Upper lobe of left lung (tissue), 6 donors: ENCODE measurements around the gene CHRDL1. TPM values are rescaled to one million over a fixed set of nuclear protein-coding genes. Genes with fewer than 3 reads are reported as not detected.
A peak's percentile ranks its signal among the peaks of the same experiment; 100 is the strongest.

Experiments
- ATAC-seq, 2 donors: fragments of 200-7000 bp; cut with Tn5 transposase; one replicate each; pipeline ENCODE4 v1.9.1; 2022; ENCODE audit warnings: mild to moderate bottlenecking in 2 of 2, moderate library complexity in 2 of 2; ENCODE audit not compliant: low FRiP score in 2 of 2
- DNase-seq, 2 donors: peaks; one replicate each; pipeline ENCODE4 v3.0.0-alpha.2; 2019 to 2020
- H3K27ac ChIP-seq, 4 donors: fragments of 200-600 bp; sonication (generic); one replicate each; pipeline ENCODE4 v1.5.1; 2016 to 2019
- H3K27me3 ChIP-seq, 4 donors: fragments of 200-600 bp; sonication (generic); one replicate each; pipeline ENCODE4 v1.5.1; 2017 to 2019
- H3K36me3 ChIP-seq, 4 donors: fragments of 200-600 bp; sonication (generic); one replicate each; pipeline ENCODE4 v1.5.1; 2016 to 2019
- H3K4me1 ChIP-seq, 4 donors: fragments of 200-600 bp; sonication (generic); one replicate each; pipeline ENCODE4 v1.5.1; 2018 to 2019
- H3K4me3 ChIP-seq, 4 donors: fragments of 200-600 bp; sonication (generic); one replicate each; pipeline ENCODE4 v1.5.1; 2017 to 2019; ENCODE audit warnings: mild to moderate bottlenecking in 2 of 4, moderate library complexity in 1 of 4
- H3K9me3 ChIP-seq, 4 donors: fragments of 200-600 bp; sonication (generic); one replicate each; pipeline ENCODE4 v1.5.1; 2018 to 2019
- EP300 ChIP-seq, 4 donors: sonication (generic); formaldehyde crosslinking; IDR thresholded peaks; one replicate each; pipeline ENCODE4 v1.5.1; 2017; ENCODE audit warnings: antibody characterized with exemption in 4 of 4, control low read depth in 2 of 4
- POLR2A ChIP-seq, 4 donors: fragments of 450-650 bp; IDR thresholded peaks; one replicate each; pipeline ENCODE4 v1.5.1; 2016 to 2017; ENCODE audit warnings: antibody characterized with exemption in 4 of 4, mild to moderate bottlenecking in 2 of 4
- POLR2AphosphoS5 ChIP-seq, 2 donors: sonication (generic); formaldehyde crosslinking; IDR thresholded peaks; one replicate each; pipeline ENCODE4 v1.5.1; 2017; ENCODE audit warnings: antibody characterized with exemption in 2 of 2
- WGBS, 2 donors: methylation state at CpG; one replicate each; pipeline ENCODE4 v1.1.5; 2017 to 2018; 5-methylcytosine and 5-hydroxymethylcytosine counted together
- total RNA-seq, 6 donors: library from RNA; depleted of rRNA in 4 of 6; stranded (reverse); fragments of >200 nt in 4 of 6; gene quantifications; one replicate each; pipeline versions ENCODE4 v1.1.0 to v1.2.1, GENCODE V29; 2016 to 2021
- TF ChIP-seq, protein P1 (sequence below), 6 experiments: fragments of 450-650 bp in 4 of 6; fragments of 200-600 bp in 2 of 6; sonication (generic) in 2 of 6; IDR thresholded peaks; one replicate each; pipeline ENCODE4 v1.5.1; 2016 to 2019; ENCODE audit warnings: antibody characterized with exemption in 6 of 6
- donor health status: DM: no; HTN: no; CAD: no; lungs with moderate emphysema.
- donor health status: DM: no; HTN: yes; CAD: no; lungs with severe emphysema.

The CHRDL1 gene
- total RNA-seq, 6 donors from 2014 or later: 23.0 to 68.7 (median 44.3) TPM

DNA sequence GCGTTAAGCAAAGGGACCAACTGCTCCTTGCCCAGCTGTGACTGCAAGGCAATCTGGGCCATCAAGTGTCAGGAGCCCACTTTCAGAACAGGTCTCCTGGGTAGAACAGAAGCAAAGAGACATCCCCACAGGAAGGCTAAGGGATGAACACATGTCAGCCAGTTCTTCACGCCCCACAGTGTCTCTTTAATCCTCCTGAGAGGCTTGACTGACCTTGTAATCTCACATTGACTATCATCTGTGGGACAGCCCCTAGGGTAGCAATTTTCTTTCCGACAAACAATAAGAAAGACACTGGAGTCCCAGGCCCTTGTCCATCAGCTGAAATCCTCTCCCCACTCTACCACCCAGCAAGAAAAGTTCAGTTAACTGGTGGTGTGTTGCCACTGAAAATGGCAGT is 1.0 kb downstream of the CHRDL1 start:
- DNase-seq (no peak), ATAC-seq (no peak)
- 50 to 68% methylated on average over 1 to 3 of the region's 3 CpGs for WGBS, 2 donors
- Histone ChIP-seq H3K9me3 (no peaks in the 10 kb centered on the region), H3K4me3 (peak overlapping the region in 2 of 4 donors; percentile 41 to 43), H3K36me3 (no peaks in the 10 kb centered on the region), H3K27me3 (peaks cover 0 to 4% (median 0%) of the 10 kb centered on the region in 4 donors), H3K4me1 (peaks cover 0 to 12% (median 0%) of the 10 kb centered on the region in 4 donors), H3K27ac (no peak overlapping the region)
- TF ChIP-seq, protein P1, sequence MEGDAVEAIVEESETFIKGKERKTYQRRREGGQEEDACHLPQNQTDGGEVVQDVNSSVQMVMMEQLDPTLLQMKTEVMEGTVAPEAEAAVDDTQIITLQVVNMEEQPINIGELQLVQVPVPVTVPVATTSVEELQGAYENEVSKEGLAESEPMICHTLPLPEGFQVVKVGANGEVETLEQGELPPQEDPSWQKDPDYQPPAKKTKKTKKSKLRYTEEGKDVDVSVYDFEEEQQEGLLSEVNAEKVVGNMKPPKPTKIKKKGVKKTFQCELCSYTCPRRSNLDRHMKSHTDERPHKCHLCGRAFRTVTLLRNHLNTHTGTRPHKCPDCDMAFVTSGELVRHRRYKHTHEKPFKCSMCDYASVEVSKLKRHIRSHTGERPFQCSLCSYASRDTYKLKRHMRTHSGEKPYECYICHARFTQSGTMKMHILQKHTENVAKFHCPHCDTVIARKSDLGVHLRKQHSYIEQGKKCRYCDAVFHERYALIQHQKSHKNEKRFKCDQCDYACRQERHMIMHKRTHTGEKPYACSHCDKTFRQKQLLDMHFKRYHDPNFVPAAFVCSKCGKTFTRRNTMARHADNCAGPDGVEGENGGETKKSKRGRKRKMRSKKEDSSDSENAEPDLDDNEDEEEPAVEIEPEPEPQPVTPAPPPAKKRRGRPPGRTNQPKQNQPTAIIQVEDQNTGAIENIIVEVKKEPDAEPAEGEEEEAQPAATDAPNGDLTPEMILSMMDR (IDR thresholded peaks at IDR 0.05): no peak
- TF ChIP-seq POLR2A (IDR thresholded peaks at IDR 0.05) (no peak), POLR2AphosphoS5 (IDR thresholded peaks at IDR 0.05) (no peak), EP300 (IDR thresholded peaks at IDR 0.05) (no peak)

- 53 to 59% methylated on average over 5 of the region's 5 CpGs for WGBS, 2 donors
These were observed 4.5 kb downstream of the CHRDL1 start for GRCh38 chrX:110791071-110791470.

GRCh38 chrX:110786486-110786885 is 9.1 kb downstream of the CHRDL1 start:
- Histone ChIP-seq H3K9me3 (no peaks in the 10 kb centered on the region), H3K27ac (no peak overlapping the region), H3K4me1 (no peaks in the 10 kb centered on the region), H3K4me3 (no peak overlapping the region), H3K36me3 (no peaks in the 10 kb centered on the region), H3K27me3 (no peaks in the 10 kb centered on the region)
- no peak for TF ChIP-seq POLR2AphosphoS5 (IDR thresholded peaks at IDR 0.05)
- no peak for TF ChIP-seq EP300 (IDR thresholded peaks at IDR 0.05)
- no peak for TF ChIP-seq POLR2A (IDR thresholded peaks at IDR 0.05)
- TF ChIP-seq, protein P1 (IDR thresholded peaks at IDR 0.05): no peak
- DNase-seq (no peak), ATAC-seq (no peak)
- 81 to 91% methylated on average over 4 of the region's 4 CpGs for WGBS, 2 donors

More at GRCh38 chrX:110791071-110791470, 4.5 kb downstream of the CHRDL1 start:
- Histone ChIP-seq H3K27me3 (peaks cover 0 to 4% (median 0%) of the 10 kb centered on the region in 4 donors), H3K27ac (no peak overlapping the region), H3K4me3 (no peak overlapping the region), H3K9me3 (no peaks in the 10 kb centered on the region), H3K36me3 (no peaks in the 10 kb centered on the region), H3K4me1 (peaks cover 0 to 8% (median 0%) of the 10 kb centered on the region in 4 donors)
- DNase-seq (no peak), ATAC-seq (no peak)
- TF ChIP-seq, protein P1 (IDR thresholded peaks at IDR 0.05): no peak
- no peak for TF ChIP-seq POLR2A (IDR thresholded peaks at IDR 0.05)
- no peak for TF ChIP-seq POLR2AphosphoS5 (IDR thresholded peaks at IDR 0.05)
- TF ChIP-seq EP300 (IDR thresholded peaks at IDR 0.05): no peak

DNA sequence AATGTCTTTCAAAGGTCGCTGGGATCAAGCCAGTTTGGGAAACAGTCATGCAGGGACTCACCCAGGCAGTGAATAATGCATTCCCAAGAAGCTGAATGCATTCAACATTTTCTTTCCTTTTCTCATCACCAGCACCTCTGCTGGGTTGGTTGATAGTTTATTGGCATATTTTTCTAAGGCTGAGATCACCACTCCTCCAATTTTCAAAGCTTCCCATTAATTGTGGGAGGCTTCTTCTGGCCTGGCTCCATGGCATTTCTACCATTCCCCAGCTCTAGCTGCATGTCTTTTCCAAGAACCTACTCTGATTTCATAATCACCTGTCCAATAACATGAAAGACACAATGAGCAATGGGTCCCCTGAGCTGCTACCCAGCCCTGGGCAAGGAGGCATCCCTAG is 35.8 kb downstream of the CHRDL1 start:
- Histone ChIP-seq H3K27me3 (no peaks in the 10 kb centered on the region), H3K27ac (no peak overlapping the region), H3K4me1 (no peaks in the 10 kb centered on the region), H3K4me3 (no peak overlapping the region), H3K9me3 (peaks cover 0 to 11% (median 0%) of the 10 kb centered on the region in 4 donors), H3K36me3 (no peaks in the 10 kb centered on the region)
- 57 to 60% methylated on average over 1 of the region's 1 CpG for WGBS, 2 donors
- ATAC-seq (peak in 1 of 2 donors; percentile 78), DNase-seq (no peak)
- TF ChIP-seq POLR2AphosphoS5 (IDR thresholded peaks at IDR 0.05) (no peak), EP300 (IDR thresholded peaks at IDR 0.05) (no peak), POLR2A (IDR thresholded peaks at IDR 0.05) (no peak)
- TF ChIP-seq, protein P1 (IDR thresholded peaks at IDR 0.05): no peak

DNA sequence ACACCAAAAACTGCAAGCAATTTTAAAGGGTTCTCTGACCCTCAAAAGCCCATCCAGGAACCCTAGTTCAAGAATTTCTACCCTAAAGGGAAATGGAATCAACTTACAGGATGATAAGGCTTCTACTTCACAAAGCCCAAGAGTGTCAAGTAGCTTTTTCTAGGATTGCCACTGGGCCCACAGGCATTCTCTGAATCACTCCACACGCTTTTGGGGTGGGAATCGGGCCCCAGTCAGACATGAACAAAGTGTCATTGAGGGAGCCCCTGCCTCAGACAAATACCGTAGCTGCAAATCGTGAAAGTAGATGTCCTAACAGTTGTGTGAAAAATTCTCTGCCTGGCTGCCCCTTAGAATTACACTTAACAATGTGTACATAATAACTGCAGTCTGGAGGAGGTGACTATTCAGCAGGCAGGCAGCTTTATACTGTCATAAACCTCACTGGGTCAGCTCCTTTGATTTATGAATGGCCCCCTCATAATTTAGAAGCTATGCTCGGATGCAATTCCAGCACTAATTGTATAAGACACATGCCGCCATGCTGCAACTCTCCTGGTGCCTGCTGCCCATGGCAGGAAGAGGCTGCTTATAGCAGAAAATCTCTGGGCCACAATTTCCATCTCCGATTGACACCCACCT is 36.7 kb downstream of the CHRDL1 start:
- ATAC-seq (no peak), DNase-seq (no peak)
- WGBS, 2 donors: 64 to 80% methylated on average over 1 to 7 of the region's 7 CpGs
- H3K36me3 ChIP-seq: no peaks in the 10 kb centered on the region
- H3K27ac ChIP-seq: no peak overlapping the region
- TF ChIP-seq, protein P1 (IDR thresholded peaks at IDR 0.05): no peak
- TF ChIP-seq POLR2A (IDR thresholded peaks at IDR 0.05) (no peak), EP300 (IDR thresholded peaks at IDR 0.05) (no peak), POLR2AphosphoS5 (IDR thresholded peaks at IDR 0.05) (no peak)
- no peaks in the 10 kb centered on the region for H3K4me1 ChIP-seq
- H3K9me3 ChIP-seq: peaks cover 0 to 3% (median 0%) of the 10 kb centered on the region in 4 donors
- no peaks in the 10 kb centered on the region for H3K27me3 ChIP-seq
- H3K4me3 ChIP-seq: no peak overlapping the region
